DND-41 (cell line): ENCODE data around the gene SLC25A51.

Source experiments
- ATAC-seq: fragments of 200-7000 bp; cut with Tn5 transposase; 3 replicates; pipeline ENCODE4 v1.9.1; 2021; ENCODE audit warnings: low read depth; ENCODE audit not compliant: insufficient read depth
- DNase-seq: peaks from one replicate; pipeline ENCODE4 v3.0.0-alpha.2; 2020
- H2AFZ ChIP-seq: 2 replicates; pipeline ENCODE4 v1.6.0; 2012; ENCODE audit warnings: low read depth, low read length
- H3K27ac ChIP-seq: 2 replicates; pipeline ENCODE4 v1.5.1; 2012; ENCODE audit warnings: low read length, inconsistent platforms
- H3K27me3 ChIP-seq: fragments of 200-600 bp; sonication (generic); 2 replicates; pipeline ENCODE4 v1.6.0; 2012; ENCODE audit warnings: low read length, mild to moderate bottlenecking, inconsistent platforms; ENCODE audit not compliant: insufficient read depth, poor library complexity
- H3K36me3 ChIP-seq: 2 replicates; pipeline ENCODE4 v1.5.1; 2012; ENCODE audit warnings: low read length, inconsistent platforms; ENCODE audit not compliant: insufficient read depth
- H3K4me1 ChIP-seq: 2 replicates; pipeline ENCODE4 v1.5.1; 2012; ENCODE audit warnings: mild to moderate bottlenecking, low read length; ENCODE audit not compliant: insufficient read depth
- H3K4me2 ChIP-seq: 2 replicates; pipeline ENCODE4 v1.6.0; 2012; ENCODE audit warnings: mild to moderate bottlenecking, moderate library complexity, low read length, inconsistent platforms; ENCODE audit not compliant: insufficient read depth
- H3K4me3 ChIP-seq, 2 experiments: fragments of 200-600 bp in 1 of 2; shearing (Covaris generic) in 1 of 2; 2 replicates each; pipeline ENCODE4 v1.5.1; 2012 to 2016; ENCODE audit warnings: inconsistent platforms in 2 of 2, low read length in 2 of 2, mild to moderate bottlenecking in 2 of 2, low read depth in 1 of 2, moderate library complexity in 1 of 2
- H3K79me2 ChIP-seq: 2 replicates; pipeline ENCODE4 v1.6.0; 2012; ENCODE audit warnings: low read length, inconsistent platforms; ENCODE audit not compliant: insufficient read depth
- H3K9ac ChIP-seq: 2 replicates; pipeline ENCODE4 v1.6.0; 2012; ENCODE audit warnings: low read depth, mild to moderate bottlenecking, inconsistent platforms, low read length, moderate library complexity
- H3K9me3 ChIP-seq: 2 replicates; pipeline ENCODE4 v1.5.1; 2012; ENCODE audit warnings: low read length, moderate library complexity, mild to moderate bottlenecking, inconsistent platforms; ENCODE audit not compliant: insufficient read depth, severe bottlenecking
- H4K20me1 ChIP-seq: 2 replicates; pipeline ENCODE4 v1.6.0; 2012; ENCODE audit warnings: low read length; ENCODE audit not compliant: insufficient read depth
- EZH2 ChIP-seq: IDR thresholded peaks from 3 replicates; pipeline ENCODE4 v1.6.1; 2012; ENCODE audit warnings: borderline replicate concordance, low read depth, mild to moderate bottlenecking, moderate library complexity, low read length, inconsistent platforms; ENCODE audit not compliant: severe bottlenecking
- TF ChIP-seq, protein P1 (sequence below): IDR thresholded peaks from 2 replicates; pipeline ENCODE4 v1.5.1; 2012; ENCODE audit warnings: borderline replicate concordance, low read length, moderate library complexity, mild to moderate bottlenecking; ENCODE audit not compliant: poor library complexity, severe bottlenecking; ENCODE audit errors: extremely low read depth

The SLC25A51 gene

DNA sequence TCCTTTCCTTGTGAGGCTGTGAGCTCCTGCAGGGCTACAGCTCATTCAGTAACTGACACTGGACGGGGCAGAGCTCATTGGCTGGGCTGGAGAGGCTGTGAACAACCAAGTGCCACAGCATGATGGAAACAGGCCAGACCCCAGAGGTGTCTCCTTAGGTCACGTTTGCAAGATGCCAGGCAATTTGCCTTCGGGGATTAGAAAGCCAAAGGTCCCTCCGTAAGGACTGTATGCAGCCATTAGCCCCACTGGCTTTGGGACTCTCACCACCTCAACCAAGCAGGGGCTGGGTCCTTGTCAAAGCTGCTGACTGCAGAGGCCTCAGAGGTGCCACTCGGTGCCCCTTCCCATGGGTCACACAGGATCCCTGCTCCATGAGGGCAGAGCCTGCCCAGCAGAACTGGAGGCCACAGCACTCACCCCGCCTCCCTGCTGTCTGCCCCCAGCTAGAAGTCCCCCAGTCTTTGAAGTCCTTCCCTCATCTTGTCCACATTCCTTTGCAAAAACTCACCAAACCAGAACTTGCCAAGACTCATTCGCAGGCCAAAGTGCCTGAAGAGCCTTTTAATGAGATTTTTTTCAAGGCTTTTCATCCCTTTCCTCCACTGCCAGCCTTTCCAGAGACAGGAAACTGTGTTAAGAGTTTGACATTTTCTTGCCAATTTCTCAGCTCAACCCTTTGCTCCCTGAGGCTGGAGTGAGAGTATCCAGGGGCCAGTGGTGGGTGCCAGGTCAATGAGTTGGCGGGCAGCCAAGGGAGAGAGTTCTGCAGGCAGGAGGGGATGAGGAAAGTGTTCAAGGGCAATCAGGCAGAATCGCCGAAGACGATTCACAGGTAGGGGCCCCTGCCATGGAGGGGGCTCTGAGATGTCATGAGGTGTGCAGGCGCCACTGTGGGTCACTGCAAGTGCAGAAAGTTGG, 39.7 kb upstream of the SLC25A51 start:
- Histone ChIP-seq H4K20me1 (no peaks in the 10 kb centered on the region), H3K27ac (no peak overlapping the region), H3K9ac (no peak overlapping the region), H3K36me3 (no peaks in the 10 kb centered on the region), H3K9me3 (no peaks in the 10 kb centered on the region), H3K4me1 (no peaks in the 10 kb centered on the region), H2AFZ (no peak overlapping the region), H3K79me2 (no peaks in the 10 kb centered on the region), H3K4me3 (no peak overlapping the region), H3K4me2 (no peak overlapping the region), H3K27me3 (no peaks in the 10 kb centered on the region)
- no peak for DNase-seq
- TF ChIP-seq EZH2: no peak
- TF ChIP-seq, protein P1, sequence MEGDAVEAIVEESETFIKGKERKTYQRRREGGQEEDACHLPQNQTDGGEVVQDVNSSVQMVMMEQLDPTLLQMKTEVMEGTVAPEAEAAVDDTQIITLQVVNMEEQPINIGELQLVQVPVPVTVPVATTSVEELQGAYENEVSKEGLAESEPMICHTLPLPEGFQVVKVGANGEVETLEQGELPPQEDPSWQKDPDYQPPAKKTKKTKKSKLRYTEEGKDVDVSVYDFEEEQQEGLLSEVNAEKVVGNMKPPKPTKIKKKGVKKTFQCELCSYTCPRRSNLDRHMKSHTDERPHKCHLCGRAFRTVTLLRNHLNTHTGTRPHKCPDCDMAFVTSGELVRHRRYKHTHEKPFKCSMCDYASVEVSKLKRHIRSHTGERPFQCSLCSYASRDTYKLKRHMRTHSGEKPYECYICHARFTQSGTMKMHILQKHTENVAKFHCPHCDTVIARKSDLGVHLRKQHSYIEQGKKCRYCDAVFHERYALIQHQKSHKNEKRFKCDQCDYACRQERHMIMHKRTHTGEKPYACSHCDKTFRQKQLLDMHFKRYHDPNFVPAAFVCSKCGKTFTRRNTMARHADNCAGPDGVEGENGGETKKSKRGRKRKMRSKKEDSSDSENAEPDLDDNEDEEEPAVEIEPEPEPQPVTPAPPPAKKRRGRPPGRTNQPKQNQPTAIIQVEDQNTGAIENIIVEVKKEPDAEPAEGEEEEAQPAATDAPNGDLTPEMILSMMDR: no peak
- no peak for ATAC-seq

DNA sequence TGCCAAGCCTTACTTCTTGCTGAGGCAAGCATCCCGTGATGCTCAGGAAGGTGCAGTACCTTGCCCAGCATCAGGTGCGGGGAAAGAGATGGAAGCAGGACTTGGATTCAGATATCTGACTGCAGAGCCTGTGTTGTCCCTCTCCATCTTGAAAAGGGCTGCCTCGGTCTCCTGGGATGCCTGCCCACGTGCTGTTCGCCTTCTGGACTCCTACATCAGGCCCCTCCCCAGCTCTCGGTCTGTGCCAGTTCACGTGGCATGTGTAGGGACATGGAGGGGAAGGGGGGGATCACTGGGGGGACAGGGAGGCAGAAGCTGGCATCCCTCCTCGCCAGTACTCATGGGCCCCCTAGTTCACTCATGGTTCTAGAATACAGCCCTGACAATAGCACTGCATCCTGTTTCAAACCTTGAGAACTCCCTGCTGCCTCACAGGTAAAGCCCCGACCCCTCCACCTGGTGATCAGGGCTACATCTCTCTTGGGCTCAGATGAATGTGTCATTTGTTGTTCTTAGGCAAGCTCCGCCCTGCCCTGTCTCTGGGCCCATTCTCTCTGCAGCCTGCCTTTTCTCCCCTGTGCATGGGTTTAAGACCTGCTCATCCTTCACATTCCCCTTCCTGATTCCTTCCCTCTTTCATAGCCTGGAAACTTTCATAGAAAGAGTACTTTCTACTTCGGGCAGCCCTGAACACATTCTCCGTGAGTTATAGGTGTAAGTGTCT, 38.9 kb upstream of the SLC25A51 start:
- H3K4me2 ChIP-seq: no peak overlapping the region
- no peak overlapping the region for H3K27ac ChIP-seq

DNA sequence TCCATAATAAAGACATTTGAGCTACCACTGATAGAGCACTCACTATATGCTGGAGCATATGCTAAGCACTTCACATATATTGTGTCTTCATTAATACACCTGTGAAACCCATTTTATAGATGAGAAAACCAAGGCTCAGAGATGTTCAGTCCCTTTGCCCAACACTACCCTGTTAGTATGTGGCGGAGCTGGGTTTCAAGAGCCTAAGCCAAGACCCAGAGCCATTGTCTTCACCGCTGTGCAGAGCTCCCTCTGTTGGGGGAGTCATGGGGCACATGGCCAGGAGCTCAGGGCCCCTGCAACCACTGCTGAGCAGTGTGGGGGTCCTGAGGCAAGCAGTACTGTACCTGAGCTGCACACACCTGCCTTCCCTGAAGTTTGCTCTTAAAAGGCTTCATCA, 37.3 kb upstream of the SLC25A51 start:
- H3K36me3 ChIP-seq: no peaks in the 10 kb centered on the region
- DNase-seq (no peak), ATAC-seq (no peak)
- no peaks in the 10 kb centered on the region for H3K27me3 ChIP-seq
- no peak overlapping the region for H2AFZ ChIP-seq
- no peak overlapping the region for H3K4me3 ChIP-seq
- no peaks in the 10 kb centered on the region for H3K9me3 ChIP-seq
- H3K4me2 ChIP-seq: no peak overlapping the region
- H4K20me1 ChIP-seq: no peaks in the 10 kb centered on the region
- no peak overlapping the region for H3K9ac ChIP-seq
- H3K79me2 ChIP-seq: no peaks in the 10 kb centered on the region
- TF ChIP-seq, protein P1: no peak
- no peak for TF ChIP-seq EZH2
- H3K27ac ChIP-seq: no peak overlapping the region
- H3K4me1 ChIP-seq: no peaks in the 10 kb centered on the region

More for the DNA sequence above, 38.9 kb upstream of the SLC25A51 start:
- no peaks in the 10 kb centered on the region for H3K4me1 ChIP-seq
- TF ChIP-seq EZH2: no peak
- TF ChIP-seq, protein P1: no peak
- no peak overlapping the region for H3K4me3 ChIP-seq
- H3K9ac ChIP-seq: no peak overlapping the region
- no peaks in the 10 kb centered on the region for H3K27me3 ChIP-seq
- H4K20me1 ChIP-seq: no peaks in the 10 kb centered on the region
- H3K9me3 ChIP-seq: no peaks in the 10 kb centered on the region
- no peak overlapping the region for H2AFZ ChIP-seq
- no peaks in the 10 kb centered on the region for H3K36me3 ChIP-seq
- H3K79me2 ChIP-seq: no peaks in the 10 kb centered on the region
- ATAC-seq (no peak), DNase-seq (no peak)
